Pons (tissue), 1 donor: ENCODE measurements around the gene TLR9.
A peak's percentile ranks its signal among the peaks of the same experiment; 100 is the strongest.
"Not testable (repeated sequence)": the region's sequence is repeated elsewhere in the genome, so short reads cannot be mapped to it uniquely, and the experiment has no call there.

Experiments used
- DNase-seq: peaks from one replicate; pipeline ENCODE4 v3.0.0-alpha.2; 2016; ENCODE audit warnings: low spot score

Gene TLR9, protein sequence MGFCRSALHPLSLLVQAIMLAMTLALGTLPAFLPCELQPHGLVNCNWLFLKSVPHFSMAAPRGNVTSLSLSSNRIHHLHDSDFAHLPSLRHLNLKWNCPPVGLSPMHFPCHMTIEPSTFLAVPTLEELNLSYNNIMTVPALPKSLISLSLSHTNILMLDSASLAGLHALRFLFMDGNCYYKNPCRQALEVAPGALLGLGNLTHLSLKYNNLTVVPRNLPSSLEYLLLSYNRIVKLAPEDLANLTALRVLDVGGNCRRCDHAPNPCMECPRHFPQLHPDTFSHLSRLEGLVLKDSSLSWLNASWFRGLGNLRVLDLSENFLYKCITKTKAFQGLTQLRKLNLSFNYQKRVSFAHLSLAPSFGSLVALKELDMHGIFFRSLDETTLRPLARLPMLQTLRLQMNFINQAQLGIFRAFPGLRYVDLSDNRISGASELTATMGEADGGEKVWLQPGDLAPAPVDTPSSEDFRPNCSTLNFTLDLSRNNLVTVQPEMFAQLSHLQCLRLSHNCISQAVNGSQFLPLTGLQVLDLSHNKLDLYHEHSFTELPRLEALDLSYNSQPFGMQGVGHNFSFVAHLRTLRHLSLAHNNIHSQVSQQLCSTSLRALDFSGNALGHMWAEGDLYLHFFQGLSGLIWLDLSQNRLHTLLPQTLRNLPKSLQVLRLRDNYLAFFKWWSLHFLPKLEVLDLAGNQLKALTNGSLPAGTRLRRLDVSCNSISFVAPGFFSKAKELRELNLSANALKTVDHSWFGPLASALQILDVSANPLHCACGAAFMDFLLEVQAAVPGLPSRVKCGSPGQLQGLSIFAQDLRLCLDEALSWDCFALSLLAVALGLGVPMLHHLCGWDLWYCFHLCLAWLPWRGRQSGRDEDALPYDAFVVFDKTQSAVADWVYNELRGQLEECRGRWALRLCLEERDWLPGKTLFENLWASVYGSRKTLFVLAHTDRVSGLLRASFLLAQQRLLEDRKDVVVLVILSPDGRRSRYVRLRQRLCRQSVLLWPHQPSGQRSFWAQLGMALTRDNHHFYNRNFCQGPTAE

DNA sequence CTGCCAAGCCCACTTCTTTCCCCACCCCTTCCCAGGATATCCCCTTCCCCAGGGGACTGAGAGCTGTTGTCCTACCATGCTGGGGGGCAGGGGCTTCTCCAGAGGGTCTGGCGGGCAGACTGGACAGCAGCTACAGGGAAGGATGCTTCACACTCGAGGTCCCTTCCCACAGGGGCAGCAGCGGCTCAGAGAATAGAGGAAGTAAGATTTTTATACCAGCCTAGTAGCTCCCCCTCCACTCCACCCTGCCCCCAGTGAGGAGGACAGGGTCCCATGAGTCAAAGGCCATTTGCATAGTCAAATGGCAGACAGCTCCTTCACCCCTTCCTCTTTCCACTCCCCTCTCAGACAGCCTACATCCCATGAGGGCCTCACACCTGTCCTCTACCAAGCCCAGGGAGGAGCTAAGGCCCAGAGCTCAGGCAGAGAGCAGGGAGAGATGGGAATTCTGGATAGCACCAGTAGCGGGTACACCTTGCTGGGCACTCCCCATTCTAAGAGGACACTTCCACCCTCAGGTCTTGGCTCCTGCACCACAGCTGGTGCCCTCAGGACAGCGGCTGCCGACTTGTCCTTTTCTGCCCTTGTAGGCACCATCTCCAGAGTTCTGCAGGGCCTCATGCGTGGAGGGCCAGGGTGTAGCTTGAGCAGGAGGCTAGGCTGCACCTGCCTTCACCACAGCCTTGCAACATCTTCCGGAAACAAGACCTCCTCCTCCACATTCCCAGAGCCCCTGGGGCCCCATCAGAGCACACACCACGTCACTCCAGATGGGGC is at the start of gene TLR9:
TLR9 (minus strand) TSS at position 194 of the 777 bp plus-strand sequence; CDS start at position 78, 116 bp downstream.
- DNase-seq: no peak

DNA sequence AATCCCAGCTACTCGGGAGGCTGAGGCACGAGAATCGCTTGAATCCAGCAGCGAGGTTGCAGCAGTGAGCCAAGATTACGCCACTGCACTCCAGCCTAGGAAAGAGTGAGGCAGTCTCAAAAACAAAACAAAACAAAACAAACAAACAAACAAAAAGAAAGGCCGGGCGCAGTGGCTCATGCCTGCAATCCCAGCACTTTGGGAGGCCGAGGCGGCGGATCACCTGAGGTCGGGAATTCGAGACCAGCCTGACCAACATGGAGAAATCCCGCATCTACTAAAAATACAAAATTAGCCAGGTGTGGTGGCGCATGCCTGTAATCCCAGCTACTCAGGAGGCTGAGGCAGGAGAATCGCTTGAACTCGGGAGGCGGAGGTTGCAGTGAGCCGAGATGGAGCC is 49.3 kb upstream of the TLR9 start:
- not testable (repeated sequence) for DNase-seq

DNA sequence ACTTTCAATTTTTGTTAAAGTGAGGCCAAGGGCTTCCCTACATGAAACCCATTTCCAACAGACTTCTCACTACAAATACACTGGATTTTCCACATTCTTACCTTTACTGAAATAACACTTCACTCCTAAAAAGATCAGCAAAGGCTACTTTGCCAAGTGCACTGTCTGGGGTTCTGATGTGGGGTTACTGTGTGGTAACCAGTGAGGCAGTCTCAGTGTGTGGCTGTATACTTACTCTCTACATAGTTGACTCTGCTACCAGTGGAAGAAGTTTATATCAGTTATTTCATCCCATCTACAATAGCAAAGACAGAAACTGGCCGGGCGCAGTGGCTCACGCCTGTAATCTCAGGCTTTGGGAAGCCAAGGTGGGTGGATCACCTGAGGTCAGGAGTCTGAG is 47.4 kb upstream of the TLR9 start:
- no peak for DNase-seq

DNA sequence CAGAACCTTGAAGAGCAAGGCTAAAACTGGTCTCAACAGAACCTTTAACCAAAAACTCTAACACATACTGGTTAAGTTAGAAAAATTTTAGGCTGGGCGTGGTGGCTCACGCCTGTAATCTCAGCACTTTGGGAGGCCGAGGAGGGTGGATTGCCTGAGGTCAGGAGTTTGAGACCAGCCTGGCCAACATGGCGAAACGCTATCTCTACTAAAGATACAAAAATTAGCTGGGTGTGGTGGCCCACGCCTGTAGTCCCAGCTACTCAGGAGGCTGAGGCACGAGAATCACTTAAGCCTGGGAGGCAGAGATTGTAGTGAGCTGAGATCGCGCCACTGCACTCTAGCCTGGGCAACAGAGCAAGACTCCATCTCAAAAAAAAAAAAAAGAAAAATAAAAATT is 46.7 kb upstream of the TLR9 start:
- not testable (repeated sequence) for DNase-seq

DNA sequence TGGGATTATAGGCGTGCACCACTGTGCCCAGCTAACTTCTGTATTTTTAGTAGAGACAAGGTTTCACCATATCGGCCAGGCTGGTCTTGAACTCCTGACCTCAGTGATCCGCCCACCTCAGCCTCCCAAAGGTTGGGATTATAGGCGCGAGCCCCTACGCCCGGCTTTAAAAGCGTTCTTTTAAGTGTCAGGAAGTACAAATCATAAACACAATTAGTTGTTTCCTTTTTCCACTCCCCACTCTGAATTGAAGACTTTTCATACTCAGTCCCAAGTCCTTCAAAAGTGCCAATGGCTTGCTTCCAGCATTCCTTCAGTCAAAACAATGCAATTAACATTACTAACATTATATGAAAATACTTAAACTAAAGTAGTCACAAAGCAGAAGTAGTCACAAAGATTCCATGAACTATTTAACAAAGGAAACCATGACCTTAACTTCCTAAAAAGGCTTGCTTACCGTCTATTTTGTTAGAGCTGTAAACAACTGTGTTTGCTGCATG is 44.9 kb upstream of the TLR9 start:
- peak; percentile 24 for DNase-seq

DNA sequence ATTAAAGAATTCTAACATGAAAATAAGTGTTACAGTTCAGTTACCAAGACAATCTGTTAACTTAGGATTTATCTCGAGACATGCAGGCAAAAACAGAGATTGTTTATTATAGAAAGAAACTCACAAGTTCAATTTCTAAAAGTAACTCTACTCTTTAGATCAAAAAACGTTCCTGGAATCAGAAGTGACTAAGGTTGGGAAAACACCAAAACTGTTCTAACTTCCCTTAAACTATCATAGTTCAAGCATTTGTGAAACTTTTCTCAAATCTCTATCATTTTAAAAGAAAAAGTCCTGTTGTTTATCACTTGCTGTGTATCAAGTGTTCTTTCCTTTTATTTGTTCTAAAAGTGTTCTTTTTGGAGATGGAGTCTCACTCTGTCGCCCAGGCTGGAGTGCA is 44.3 kb upstream of the TLR9 start:
- DNase-seq: no peak

DNA sequence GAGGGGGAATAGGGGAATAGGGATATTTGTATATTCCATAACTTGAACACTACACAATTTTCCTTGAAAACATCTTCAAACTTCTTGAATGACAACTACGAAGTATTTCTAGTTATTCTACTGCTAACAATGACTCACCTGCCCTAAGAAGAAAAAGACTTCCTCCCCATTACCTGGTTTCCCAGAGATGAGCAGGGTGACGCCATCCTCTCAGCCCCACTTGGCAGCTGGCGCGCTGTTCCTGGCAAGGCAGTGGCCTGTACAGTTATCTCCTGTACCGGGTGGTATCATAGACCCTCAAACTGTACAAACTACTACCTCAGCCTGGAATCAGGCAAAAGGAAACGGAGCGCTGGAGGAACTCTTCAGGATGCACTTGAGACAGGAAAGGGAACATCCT is 42.6 kb upstream of the TLR9 start:
- DNase-seq: no peak

DNA sequence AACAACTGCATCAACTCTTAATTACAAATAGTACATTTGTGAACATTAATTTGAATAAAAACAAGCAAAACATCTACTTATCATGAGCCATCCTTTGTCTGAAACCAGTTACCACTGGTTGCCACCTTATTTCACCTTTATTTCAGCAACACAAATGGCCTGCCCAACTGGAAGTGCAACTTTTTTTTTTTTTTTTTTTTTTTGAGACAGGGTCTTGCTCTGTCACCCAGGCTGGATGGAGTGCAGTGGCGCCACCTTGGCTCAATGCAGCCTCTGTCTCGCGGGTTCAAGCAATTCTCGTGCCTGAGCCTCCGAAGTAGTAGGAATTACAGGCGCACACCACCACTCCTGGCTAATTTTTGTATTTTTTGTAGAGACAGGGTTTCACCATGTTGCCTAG is 39.9 kb upstream of the TLR9 start:
- DNase-seq: no peak

DNA sequence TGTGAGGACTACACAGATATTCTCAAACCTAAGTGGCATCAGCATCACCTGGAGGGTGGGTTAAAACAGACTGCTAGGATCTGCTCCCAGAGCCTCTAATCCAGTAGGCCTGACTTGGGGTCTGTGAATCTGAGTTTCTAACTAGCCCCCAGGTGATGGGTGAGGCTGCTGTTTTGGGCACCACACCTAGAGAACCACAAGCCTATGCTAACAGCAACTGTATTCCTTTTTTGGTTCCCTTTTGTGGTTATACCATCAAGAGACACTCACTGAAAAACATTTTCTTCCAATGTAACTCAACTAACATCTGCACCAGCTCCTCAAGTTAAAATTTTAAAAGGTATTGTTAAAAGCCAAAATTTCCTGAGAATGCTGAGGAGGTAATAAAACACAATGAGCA is 37.0 kb upstream of the TLR9 start:
- no peak for DNase-seq

DNA sequence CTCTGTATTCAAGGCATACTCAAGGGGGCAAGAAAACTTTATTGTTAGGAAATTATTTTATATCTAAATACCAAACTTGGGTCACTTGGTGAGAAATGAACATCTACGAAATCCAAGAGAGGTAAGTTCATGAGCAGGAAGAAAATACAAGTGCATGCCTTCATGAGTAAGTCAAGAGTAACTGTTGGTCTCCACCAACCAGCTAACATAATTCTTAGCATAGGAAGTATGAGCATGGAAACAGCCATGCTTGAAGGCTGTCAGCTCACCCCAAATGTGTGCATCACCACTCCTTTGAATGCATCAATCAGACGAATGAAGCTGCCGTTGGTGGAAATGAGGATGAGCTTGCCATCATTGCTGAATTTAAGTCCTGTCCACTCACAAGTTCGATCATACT is 34.0 kb upstream of the TLR9 start:
- DNase-seq: no peak

DNA sequence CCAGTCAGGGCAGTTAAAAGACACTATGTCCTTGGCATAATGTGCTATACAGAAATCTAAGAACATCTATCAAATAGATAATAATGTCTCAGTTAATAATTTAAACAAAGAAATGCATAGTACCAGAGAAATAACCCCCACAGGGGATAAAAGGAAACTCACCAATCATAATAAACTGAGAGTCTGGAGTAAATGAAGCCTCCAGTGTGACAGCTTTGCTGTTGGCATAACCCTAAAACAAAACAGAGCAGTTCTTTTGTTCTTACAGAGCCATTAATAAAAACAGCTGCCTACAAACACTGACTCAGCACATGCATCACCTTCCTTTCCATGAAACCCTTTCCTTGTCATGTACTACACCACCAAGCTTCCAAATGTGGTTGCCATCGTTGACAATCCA is 33.6 kb upstream of the TLR9 start:
- DNase-seq: peak; percentile 55

DNA sequence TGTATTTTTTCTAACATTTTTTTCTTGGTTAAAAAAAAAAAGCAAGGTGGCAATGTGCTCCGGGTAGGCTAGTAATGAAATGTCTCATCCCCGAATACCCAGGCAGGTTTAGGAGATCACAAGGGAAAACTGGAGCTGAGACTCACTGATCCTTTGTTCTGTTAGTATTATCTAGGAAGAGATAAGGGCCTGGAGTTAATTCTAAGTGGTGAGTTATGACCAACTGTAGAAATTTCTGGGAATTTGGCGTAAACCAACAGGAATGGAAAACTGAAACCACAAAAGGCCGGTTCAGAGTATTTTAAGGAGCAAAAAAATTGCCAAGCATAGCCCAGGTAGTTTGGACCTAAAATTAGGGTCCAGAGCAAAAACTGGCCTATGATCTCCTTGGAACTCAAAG is 32.5 kb upstream of the TLR9 start:
- DNase-seq: no peak

DNA sequence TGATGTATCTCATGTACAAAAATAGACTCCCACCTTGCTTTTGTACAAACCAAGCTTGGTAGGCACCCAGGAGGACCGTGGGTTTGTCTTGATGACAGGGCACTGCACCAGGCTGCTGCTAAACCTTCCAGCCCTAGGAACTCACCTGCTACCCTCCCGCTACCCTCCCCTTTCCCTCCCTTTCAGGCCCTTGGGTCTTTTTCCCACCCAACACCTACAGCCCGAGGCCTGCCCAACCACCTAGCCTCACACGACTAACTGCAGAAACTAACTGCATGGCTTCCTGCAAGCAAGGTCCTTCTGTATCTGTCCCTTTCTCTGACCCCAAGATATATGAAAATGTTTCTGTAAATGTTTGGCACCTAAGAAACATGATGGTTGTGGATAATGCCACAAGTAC is 31.2 kb upstream of the TLR9 start:
- no peak for DNase-seq

DNA sequence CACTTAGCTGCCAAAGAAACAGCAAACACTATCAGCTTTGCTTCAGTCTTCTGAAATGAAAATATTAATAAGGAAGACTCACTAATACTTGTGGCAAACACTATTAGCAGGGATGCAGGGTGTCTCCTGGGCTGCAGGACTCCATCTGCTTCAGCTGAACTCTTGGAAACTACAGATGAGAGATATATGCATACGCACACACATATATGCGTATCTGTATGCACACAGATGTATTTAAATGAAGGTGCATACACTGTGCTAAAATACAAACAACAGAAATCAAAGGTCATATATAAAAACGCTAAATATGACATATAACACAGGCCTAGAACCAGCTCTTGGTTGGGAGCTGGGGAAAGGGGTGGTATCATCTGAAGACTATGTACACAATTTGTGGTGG is 30.7 kb upstream of the TLR9 start:
- DNase-seq: no peak

DNA sequence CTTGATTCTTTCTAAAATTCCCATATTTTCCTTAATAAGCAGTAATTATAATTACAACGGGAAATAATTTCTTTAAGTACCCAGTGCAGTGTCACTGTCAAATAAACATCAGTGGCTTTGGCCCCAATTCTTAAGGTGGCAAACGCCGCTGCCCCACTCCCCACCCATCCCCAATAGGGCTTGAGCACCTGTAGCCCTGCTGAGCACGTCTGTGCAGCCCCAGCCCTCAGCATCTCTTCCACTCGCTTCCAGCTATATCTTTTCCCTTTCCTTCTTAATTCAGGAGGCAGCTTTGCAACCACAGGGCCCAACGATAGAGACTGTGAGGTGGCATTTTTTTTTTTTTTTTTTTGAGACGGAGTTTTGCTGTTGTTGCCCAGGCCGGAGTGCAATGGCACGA is 29.2 kb upstream of the TLR9 start:
- no peak for DNase-seq

DNA sequence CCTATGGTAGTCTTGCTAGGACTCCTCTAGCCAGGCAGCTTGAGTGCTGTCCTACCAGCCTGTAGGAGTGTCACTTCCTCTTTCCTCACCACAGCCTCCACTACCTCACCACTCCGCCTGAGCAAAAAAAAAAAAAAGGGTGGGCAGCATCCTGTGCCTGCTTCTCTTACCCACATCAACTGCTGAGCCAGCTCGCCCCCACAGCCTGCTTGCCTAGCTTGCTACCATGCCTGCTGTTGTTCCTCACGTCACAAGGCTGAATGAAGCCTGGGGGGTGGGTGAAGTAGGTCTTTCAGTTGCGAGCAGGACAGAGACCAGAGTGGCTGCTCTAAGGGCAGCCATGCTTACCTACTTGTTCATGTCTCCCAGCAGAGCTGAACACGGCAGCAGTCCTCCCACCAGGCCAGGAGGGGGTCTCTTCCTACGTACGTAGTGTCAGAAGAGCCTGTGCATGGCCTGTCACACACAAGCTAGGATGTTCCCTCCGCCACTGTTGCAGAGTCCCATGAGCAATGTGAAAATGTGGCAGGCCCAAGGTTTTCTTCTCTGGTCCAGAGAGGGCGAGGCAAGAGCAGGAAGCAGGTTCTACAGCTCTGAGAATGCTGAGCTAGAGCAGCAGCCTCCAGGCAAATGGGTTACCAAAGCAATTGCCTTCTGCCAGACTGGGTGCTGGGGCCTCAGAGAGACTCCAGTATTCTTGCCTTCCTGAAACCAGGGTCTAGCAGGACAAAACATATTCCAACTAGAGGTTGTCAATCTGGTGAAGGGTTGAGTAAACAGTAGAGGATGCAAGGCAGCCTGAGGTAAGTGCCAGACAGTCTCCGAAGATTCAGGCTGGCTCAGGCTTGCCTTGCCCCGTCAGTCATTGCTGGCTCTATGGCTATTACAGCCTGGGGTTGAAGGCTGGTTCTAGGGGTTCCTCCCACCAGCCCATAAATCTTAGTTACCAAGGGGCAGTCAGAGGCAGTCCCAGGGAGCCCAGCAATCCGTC is 28.2 kb upstream of the TLR9 start:
- peak; percentile 69 for DNase-seq

DNA sequence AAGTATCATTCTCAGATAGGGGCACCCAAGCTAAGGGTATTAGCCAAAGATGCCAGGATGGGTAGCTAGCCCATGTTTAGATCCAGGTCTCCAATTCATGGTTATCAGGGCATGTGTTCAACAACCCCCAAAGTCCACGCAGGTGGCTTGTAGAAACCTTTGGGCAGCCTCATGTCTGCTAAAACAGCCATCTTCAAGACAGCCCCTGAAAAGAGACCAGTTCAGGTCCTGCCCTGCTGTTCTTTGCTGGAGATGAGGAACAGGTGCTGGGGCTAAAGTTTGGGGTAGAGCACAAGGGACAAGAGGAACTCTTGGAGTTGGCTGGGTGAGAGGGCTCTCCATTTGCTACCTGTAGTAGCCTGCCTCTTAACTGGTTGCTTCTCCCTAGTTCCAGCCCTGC is 24.7 kb upstream of the TLR9 start:
- DNase-seq: no peak

DNA sequence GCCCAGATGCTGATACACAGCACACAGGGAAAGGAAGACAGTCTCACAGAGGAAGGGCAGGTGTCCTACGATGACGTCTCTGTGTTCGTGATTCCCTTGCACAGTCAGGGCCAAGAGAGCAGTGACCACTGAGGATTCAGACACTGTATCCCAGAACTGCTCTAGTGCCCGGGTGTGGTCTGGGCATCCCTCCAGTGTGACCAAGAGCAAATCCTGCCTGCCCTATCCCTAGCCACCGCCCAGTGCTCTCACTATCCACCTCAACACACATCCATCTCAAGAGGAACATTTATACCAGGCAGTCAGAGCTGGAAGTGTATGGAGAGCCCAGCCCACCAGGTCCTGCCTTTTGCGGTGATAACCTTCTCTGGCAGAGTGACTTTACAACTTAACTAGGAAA is 24.2 kb upstream of the TLR9 start:
- DNase-seq: no peak

DNA sequence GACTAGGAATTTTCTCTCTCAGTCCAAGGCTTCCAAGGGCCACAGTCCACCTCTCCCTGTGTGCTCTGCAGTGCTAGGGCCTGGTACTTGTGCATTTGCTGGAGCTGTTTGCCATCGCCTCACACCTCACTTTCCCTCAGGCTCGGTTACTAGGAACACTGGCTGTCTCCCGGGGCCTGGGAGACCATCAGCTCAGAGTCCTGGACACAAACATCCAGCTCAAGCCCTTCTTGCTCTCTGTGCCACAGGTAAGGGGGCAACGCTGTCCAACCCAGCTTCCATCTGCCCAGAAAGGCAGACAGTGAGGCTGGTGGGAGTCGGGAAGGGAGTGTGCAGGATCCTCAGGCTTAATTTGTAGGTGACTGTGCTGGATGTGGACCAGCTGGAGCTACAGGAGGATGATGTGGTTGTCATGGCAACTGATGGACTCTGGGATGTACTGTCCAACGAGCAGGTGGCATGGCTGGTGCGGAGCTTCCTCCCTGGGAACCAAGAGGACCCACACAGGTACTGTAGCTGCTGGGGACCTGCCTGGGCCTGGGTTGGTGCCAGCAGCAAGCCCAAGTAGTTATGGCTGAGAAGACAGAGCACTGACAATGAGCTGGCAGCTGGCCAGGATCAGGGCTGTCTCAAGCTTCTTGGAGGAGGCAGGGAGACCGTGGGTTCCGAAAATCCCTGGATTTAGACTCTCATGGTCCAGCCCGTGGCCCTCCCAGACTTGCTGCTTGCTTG is 23.5 kb upstream of the TLR9 start:
- DNase-seq: no peak

DNA sequence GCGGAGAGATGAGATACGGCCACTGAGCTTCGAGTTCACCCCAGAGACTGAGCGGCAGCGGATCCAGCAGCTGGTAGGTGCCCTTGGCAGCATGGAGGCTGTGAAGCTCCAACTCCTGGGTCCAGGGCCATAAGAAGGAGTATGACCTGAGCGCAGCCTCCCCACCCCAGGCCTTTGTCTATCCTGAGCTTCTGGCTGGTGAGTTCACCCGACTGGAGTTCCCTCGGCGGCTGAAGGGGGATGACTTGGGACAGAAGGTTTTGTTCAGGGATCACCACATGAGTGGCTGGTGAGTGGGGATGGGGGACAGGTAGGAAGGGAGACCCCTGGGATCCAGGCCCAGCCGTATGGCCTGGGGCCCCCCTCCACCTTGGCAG is 22.7 kb upstream of the TLR9 start:
- DNase-seq: no peak
